CD4-positive, CD25-positive, alpha-beta regulatory T cell (primary cell): Measurements from ENCODE around the gene DHH. TPM values are rescaled to one million over a fixed set of nuclear protein-coding genes. Genes with fewer than 3 reads are reported as not detected.

Experiments used
- ATAC-seq, 2 donors: fragments of 150-1000 bp; cut with Tn5 transposase; one replicate each; pipeline ENCODE4 v1.10.0; 2021; ENCODE audit warnings: low read depth in 2 of 2, moderate number of reproducible peaks in 2 of 2, moderate library complexity in 1 of 2
- DNase-seq, 3 donors: peaks; one replicate each; pipeline versions ENCODE4 v3.0.0 to v3.0.0-alpha.2; 2012 to 2022; ENCODE audit warnings: mixed read lengths in 1 of 3
- H3K27ac ChIP-seq: one replicate; pipeline ENCODE4 v1.7.0; 2013; ENCODE audit warnings: mild to moderate bottlenecking, low read length; ENCODE audit not compliant: insufficient read depth, poor library complexity, severe bottlenecking
- H3K27me3 ChIP-seq: one replicate; pipeline ENCODE4 v1.7.0; 2013; ENCODE audit warnings: low read length; ENCODE audit not compliant: control insufficient read depth, insufficient read depth
- H3K36me3 ChIP-seq: one replicate; pipeline ENCODE4 v1.7.0; 2013; ENCODE audit warnings: mild to moderate bottlenecking, low read length, moderate library complexity; ENCODE audit not compliant: control insufficient read depth, insufficient read depth
- H3K4me1 ChIP-seq: 2 replicates; pipeline ENCODE4 v1.7.0; 2013; ENCODE audit warnings: mild to moderate bottlenecking, low read length; ENCODE audit not compliant: insufficient read depth, control insufficient read depth, poor library complexity, severe bottlenecking
- H3K4me3 ChIP-seq: one replicate; pipeline ENCODE4 v1.7.0; 2013; ENCODE audit warnings: low read depth, mild to moderate bottlenecking, low read length, moderate library complexity
- H3K9me3 ChIP-seq, 2 experiments: 1 replicate in 1 of 2; 2 replicates in 1 of 2; pipeline ENCODE4 v1.7.0; 2013; ENCODE audit warnings: low read length in 2 of 2, mild to moderate bottlenecking in 1 of 2, moderate library complexity in 1 of 2; ENCODE audit not compliant: control insufficient read depth in 2 of 2
- H3K27ac Mint-ChIP-seq, 3 donors: one replicate each; pipeline ENCODE4 v1.8.0; 2020 to 2022; ENCODE audit warnings: mild to moderate bottlenecking in 3 of 3, mixed read lengths in 3 of 3, moderate library complexity in 2 of 3
- H3K27me3 Mint-ChIP-seq: one replicate; pipeline ENCODE4 v1.8.0; 2022; ENCODE audit warnings: mild to moderate bottlenecking, mixed read lengths
- H3K36me3 Mint-ChIP-seq: one replicate; pipeline ENCODE4 v1.8.0; 2020; ENCODE audit warnings: mixed read lengths
- H3K4me1 Mint-ChIP-seq, 4 donors: one replicate each; pipeline ENCODE4 v1.8.0; 2020 to 2022; ENCODE audit warnings: mixed read lengths in 4 of 4, mild to moderate bottlenecking in 1 of 4
- H3K4me3 Mint-ChIP-seq, 4 donors: one replicate each; pipeline ENCODE4 v1.8.0; 2020 to 2022; ENCODE audit warnings: mild to moderate bottlenecking in 4 of 4, mixed read lengths in 4 of 4, moderate library complexity in 3 of 4
- H3K9me3 Mint-ChIP-seq, 7 donors: one replicate each; pipeline ENCODE4 v1.8.0; 2020 to 2022; ENCODE audit warnings: mixed read lengths in 7 of 7, mild to moderate bottlenecking in 3 of 7, moderate library complexity in 2 of 7
- polyA plus RNA-seq, 4 donors: library from polyadenylated mRNA; unstranded; fragments of 300-500 nt; fragmentation: Illumina TruSeq; gene quantifications; one replicate each; pipeline ENCODE4 v1.2.3, GENCODE V29; 2021
- total RNA-seq: library from RNA; stranded (reverse); gene quantifications from one replicate; pipeline ENCODE4 v1.2.3, GENCODE V29; 2022

DHH gene
- total and polyA plus RNA-seq, 5 donors from 2014 or later = 0.27 TPM; not detected in 4

- H3K4me3 Mint-ChIP-seq = peak overlapping the region; percentile 79 to 96 (median 95)
- H3K27me3 Mint-ChIP-seq = peaks cover 16% of the 10 kb centered on the region
Observed at GRCh38 chr12:49057888-49058287, 36.7 kb downstream of the DHH start.

GRCh38 chr12:49055978-49056754 is 38.4 kb downstream of the DHH start:
- H3K9me3 ChIP-seq = no peaks in the 10 kb centered on the region
- no peaks in the 10 kb centered on the region for H3K27me3 ChIP-seq
- Mint-ChIP-seq H3K27ac (peak overlapping the region; percentile 87 to 94 (median 90)), H3K27me3 (peaks cover 13% of the 10 kb centered on the region), H3K9me3 (peaks cover 0 to 2% (median 0%) of the 10 kb centered on the region in 7 donors), H3K36me3 (peaks cover 28% of the 10 kb centered on the region), H3K4me1 (peaks cover 15 to 74% (median 48%) of the 10 kb centered on the region in 4 donors), H3K4me3 (peak overlapping the region; percentile 55 to 96 (median 86))
- H3K4me3 ChIP-seq = peak overlapping the region; percentile 82
- ATAC-seq (peak; percentile 75 to 79), DNase-seq (peak; percentile 42 to 83 (median 56))
- H3K27ac ChIP-seq = peak overlapping the region; percentile 54
- H3K4me1 ChIP-seq = peaks cover 52% of the 10 kb centered on the region
- H3K36me3 ChIP-seq = peaks cover 38% of the 10 kb centered on the region

More at GRCh38 chr12:49057888-49058287, 36.7 kb downstream of the DHH start:
- Mint-ChIP-seq H3K4me1 (peaks cover 19 to 73% (median 53%) of the 10 kb centered on the region in 4 donors), H3K9me3 (peaks cover 0 to 2% (median 0%) of the 10 kb centered on the region in 7 donors), H3K36me3 (peaks cover 15% of the 10 kb centered on the region), H3K27ac (peak overlapping the region; percentile 86 to 94 (median 94))
- peak overlapping the region; percentile 88 for H3K27ac ChIP-seq
- DNase-seq = no peak
- H3K4me1 ChIP-seq = peaks cover 54% of the 10 kb centered on the region
- ATAC-seq = no peak
- H3K27me3 ChIP-seq = no peaks in the 10 kb centered on the region
- no peaks in the 10 kb centered on the region for H3K9me3 ChIP-seq
- H3K36me3 ChIP-seq = peaks cover 22% of the 10 kb centered on the region
- H3K4me3 ChIP-seq = peak overlapping the region; percentile 82

GRCh38 chr12:49055092-49055491 is 39.5 kb downstream of the DHH start:
- Mint-ChIP-seq H3K9me3 (no peaks in the 10 kb centered on the region), H3K27ac (peak overlapping the region in 1 of 3 donors; percentile 75), H3K27me3 (peaks cover 5% of the 10 kb centered on the region), H3K4me3 (peak overlapping the region in 2 of 4 donors; percentile 17 to 38), H3K4me1 (peaks cover 15 to 76% (median 48%) of the 10 kb centered on the region in 4 donors), H3K36me3 (peaks cover 35% of the 10 kb centered on the region)
- peaks cover 47% of the 10 kb centered on the region for H3K4me1 ChIP-seq
- no peak overlapping the region for H3K27ac ChIP-seq
- no peaks in the 10 kb centered on the region for H3K27me3 ChIP-seq
- no peaks in the 10 kb centered on the region for H3K9me3 ChIP-seq
- no peak for ATAC-seq
- peak overlapping the region; percentile 82 for H3K4me3 ChIP-seq
- H3K36me3 ChIP-seq = peaks cover 49% of the 10 kb centered on the region
- no peak for DNase-seq

GRCh38 chr12:49054524-49054923 is 40.1 kb downstream of the DHH start:
- Histone ChIP-seq H3K27me3 (no peaks in the 10 kb centered on the region), H3K27ac (no peak overlapping the region), H3K4me1 (peaks cover 47% of the 10 kb centered on the region), H3K4me3 (no peak overlapping the region), H3K36me3 (peaks cover 55% of the 10 kb centered on the region), H3K9me3 (no peaks in the 10 kb centered on the region)
- peak overlapping the region in 1 of 3 donors; percentile 75 for H3K27ac Mint-ChIP-seq
- peaks cover 15 to 76% (median 48%) of the 10 kb centered on the region in 4 donors for H3K4me1 Mint-ChIP-seq
- peaks cover 4% of the 10 kb centered on the region for H3K27me3 Mint-ChIP-seq
- no peaks in the 10 kb centered on the region for H3K9me3 Mint-ChIP-seq
- ATAC-seq (no peak), DNase-seq (no peak)
- no peak overlapping the region for H3K4me3 Mint-ChIP-seq
- H3K36me3 Mint-ChIP-seq = peaks cover 35% of the 10 kb centered on the region

- Histone ChIP-seq H3K9me3 (no peaks in the 10 kb centered on the region), H3K27me3 (no peaks in the 10 kb centered on the region), H3K4me3 (no peak overlapping the region), H3K36me3 (peaks cover 59% of the 10 kb centered on the region), H3K27ac (no peak overlapping the region), H3K4me1 (peaks cover 44% of the 10 kb centered on the region)
- Mint-ChIP-seq H3K27ac (no peak overlapping the region), H3K27me3 (peaks cover under 1% of the 10 kb centered on the region), H3K9me3 (no peaks in the 10 kb centered on the region), H3K4me1 (peaks cover 15 to 72% (median 47%) of the 10 kb centered on the region in 4 donors), H3K36me3 (peaks cover 35% of the 10 kb centered on the region), H3K4me3 (no peak overlapping the region)
- DNase-seq = no peak
- no peak for ATAC-seq
Observed at GRCh38 chr12:49054096-49054495, 40.5 kb downstream of the DHH start.

- Histone ChIP-seq H3K9me3 (no peaks in the 10 kb centered on the region), H3K4me1 (peaks cover 30% of the 10 kb centered on the region), H3K36me3 (peaks cover 74% of the 10 kb centered on the region), H3K4me3 (no peak overlapping the region), H3K27ac (no peak overlapping the region), H3K27me3 (no peaks in the 10 kb centered on the region)
- Mint-ChIP-seq H3K9me3 (no peaks in the 10 kb centered on the region), H3K36me3 (peaks cover 48% of the 10 kb centered on the region), H3K27ac (no peak overlapping the region), H3K27me3 (no peaks in the 10 kb centered on the region), H3K4me3 (peak overlapping the region in 1 of 4 donors; percentile 19), H3K4me1 (peaks cover 10 to 59% (median 37%) of the 10 kb centered on the region in 4 donors)
- DNase-seq = no peak
- ATAC-seq = no peak
Observed at GRCh38 chr12:49052451-49053208, 42.0 kb downstream of the DHH start.

- no peaks in the 10 kb centered on the region for H3K9me3 Mint-ChIP-seq
- Histone ChIP-seq H3K27me3 (no peaks in the 10 kb centered on the region), H3K4me1 (peaks cover 22% of the 10 kb centered on the region), H3K4me3 (no peak overlapping the region), H3K9me3 (no peaks in the 10 kb centered on the region), H3K36me3 (peaks cover 78% of the 10 kb centered on the region), H3K27ac (no peak overlapping the region)
- peak overlapping the region in 1 of 4 donors; percentile 19 for H3K4me3 Mint-ChIP-seq
- DNase-seq (no peak), ATAC-seq (no peak)
- no peaks in the 10 kb centered on the region for H3K27me3 Mint-ChIP-seq
- H3K27ac Mint-ChIP-seq = no peak overlapping the region
- peaks cover 50% of the 10 kb centered on the region for H3K36me3 Mint-ChIP-seq
- peaks cover 10 to 52% (median 30%) of the 10 kb centered on the region in 4 donors for H3K4me1 Mint-ChIP-seq
Observed at GRCh38 chr12:49051777-49052438, 42.7 kb downstream of the DHH start.
